PC-9 (cell line): ENCODE measurements around the gene CACNA1A.

Experiments used
- CTCF ChIP-seq: fragments of 200-600 bp; sonication (generic); conservative IDR thresholded peaks from 2 replicates; pipeline ENCODE4 v1.6.1; 2017; ENCODE audit warnings: mixed run types, antibody characterized with exemption, mild to moderate bottlenecking, moderate library complexity
- EZH2 ChIP-seq: fragments of 200-600 bp; sonication (generic); IDR thresholded peaks from 2 replicates; pipeline ENCODE4 v1.8.0; 2017; ENCODE audit warnings: antibody characterized with exemption, low read depth

GRCh38 chr19:13398780-13399726 lies 107.2 kb downstream of the CACNA1A start:
- TF ChIP-seq CTCF (no peak), EZH2 (no peak)
